Esophagus squamous epithelium (tissue), 5 donors: Measurements from ENCODE around the gene GALNT10. TPM values are rescaled to one million over a fixed set of nuclear protein-coding genes. Genes with fewer than 3 reads are reported as not detected.

Source experiments
- DNase-seq: peaks from one replicate; lab custom pipeline; 2025; lab: John Stamatoyannopoulos, UW
- H3K27ac ChIP-seq, 4 donors: fragments of 200-600 bp; sonication (generic); one replicate each; pipeline ENCODE4 v1.5.1; 2016 to 2019; ENCODE audit warnings: mild to moderate bottlenecking in 1 of 4
- H3K27me3 ChIP-seq, 4 donors: fragments of 200-600 bp; sonication (generic); 1 replicate in 3 of 4; 2 replicates in 1 of 4; pipeline versions ENCODE4 v1.5.1 to v1.6.0; 2017 to 2021; ENCODE audit warnings: antibody characterized with exemption in 1 of 4
- H3K36me3 ChIP-seq, 3 donors: fragments of 200-600 bp; sonication (generic); one replicate each; pipeline ENCODE4 v1.5.1; 2016 to 2019
- H3K4me1 ChIP-seq, 3 donors: fragments of 200-600 bp; sonication (generic); one replicate each; pipeline ENCODE4 v1.5.1; 2017 to 2019
- H3K4me3 ChIP-seq, 4 donors: fragments of 200-600 bp; sonication (generic); 1 replicate in 3 of 4; 2 replicates in 1 of 4; pipeline ENCODE4 v1.5.1; 2016 to 2019; ENCODE audit warnings: mild to moderate bottlenecking in 2 of 4, moderate library complexity in 1 of 4
- H3K9me3 ChIP-seq, 3 donors: fragments of 200-600 bp; sonication (generic); one replicate each; pipeline ENCODE4 v1.5.1; 2016 to 2019
- POLR2A ChIP-seq, 4 donors: fragments of 450-650 bp; IDR thresholded peaks; one replicate each; pipeline ENCODE4 v1.6.1; 2017; ENCODE audit warnings: antibody characterized with exemption in 4 of 4, mild to moderate bottlenecking in 4 of 4, moderate library complexity in 3 of 4
- WGBS, 2 donors: methylation state at CpG; one replicate each; pipeline ENCODE4 v1.1.5; 2018; 5-methylcytosine and 5-hydroxymethylcytosine counted together
- intact Hi-C: fragments of 100-400 bp; cut with DNase I; formaldehyde crosslinking; loops from one replicate; pipeline ENCODE4 v1.15.0; 2022
- total RNA-seq, 4 donors: library from RNA; depleted of rRNA; stranded (reverse); fragments of >200 nt; gene quantifications; one replicate each; pipeline ENCODE4 v1.1.0, GENCODE V29; 2016
- TF ChIP-seq, protein P1 (sequence below), 6 experiments: fragments of 450-650 bp in 4 of 6; fragments of 200-600 bp in 2 of 6; sonication (generic) in 2 of 6; IDR thresholded peaks; one replicate each; pipeline ENCODE4 v1.5.1; 2016 to 2019; ENCODE audit warnings: antibody characterized with exemption in 6 of 6, mild to moderate bottlenecking in 4 of 6, moderate library complexity in 4 of 6
- donor health status: DM: yes; HTN: yes; CAD: no.

Gene GALNT10
- total RNA-seq, 4 donors from 2014 or later = 3.6 to 47.2 (median 9.0) TPM

DNA sequence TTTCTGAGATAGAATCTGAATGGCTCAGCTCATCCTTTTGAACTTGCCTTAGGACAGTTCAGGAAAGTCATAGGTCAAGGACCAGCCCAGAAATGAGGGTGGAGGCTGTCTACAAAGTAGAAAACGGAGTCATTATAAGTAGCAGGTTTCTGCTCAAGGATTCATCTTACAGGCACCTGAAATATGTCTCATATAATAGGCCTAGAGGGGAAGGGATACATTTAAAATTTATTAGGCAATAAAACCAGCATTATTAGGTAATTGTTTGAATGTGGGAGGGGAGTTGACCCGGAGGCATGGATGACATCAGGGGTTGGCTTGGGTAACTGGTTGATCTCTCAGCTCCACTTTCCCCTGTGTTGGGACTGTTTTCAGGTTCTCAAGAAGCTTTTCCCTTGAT is 11.9 kb upstream of the GALNT10 start:
- Histone ChIP-seq H3K27ac (no peak overlapping the region), H3K4me3 (no peak overlapping the region), H3K9me3 (no peaks in the 10 kb centered on the region), H3K4me1 (no peaks in the 10 kb centered on the region), H3K27me3 (peaks cover 0 to 20% (median 0%) of the 10 kb centered on the region in 4 donors), H3K36me3 (no peaks in the 10 kb centered on the region)
- DNase-seq = no peak
- TF ChIP-seq, protein P1, sequence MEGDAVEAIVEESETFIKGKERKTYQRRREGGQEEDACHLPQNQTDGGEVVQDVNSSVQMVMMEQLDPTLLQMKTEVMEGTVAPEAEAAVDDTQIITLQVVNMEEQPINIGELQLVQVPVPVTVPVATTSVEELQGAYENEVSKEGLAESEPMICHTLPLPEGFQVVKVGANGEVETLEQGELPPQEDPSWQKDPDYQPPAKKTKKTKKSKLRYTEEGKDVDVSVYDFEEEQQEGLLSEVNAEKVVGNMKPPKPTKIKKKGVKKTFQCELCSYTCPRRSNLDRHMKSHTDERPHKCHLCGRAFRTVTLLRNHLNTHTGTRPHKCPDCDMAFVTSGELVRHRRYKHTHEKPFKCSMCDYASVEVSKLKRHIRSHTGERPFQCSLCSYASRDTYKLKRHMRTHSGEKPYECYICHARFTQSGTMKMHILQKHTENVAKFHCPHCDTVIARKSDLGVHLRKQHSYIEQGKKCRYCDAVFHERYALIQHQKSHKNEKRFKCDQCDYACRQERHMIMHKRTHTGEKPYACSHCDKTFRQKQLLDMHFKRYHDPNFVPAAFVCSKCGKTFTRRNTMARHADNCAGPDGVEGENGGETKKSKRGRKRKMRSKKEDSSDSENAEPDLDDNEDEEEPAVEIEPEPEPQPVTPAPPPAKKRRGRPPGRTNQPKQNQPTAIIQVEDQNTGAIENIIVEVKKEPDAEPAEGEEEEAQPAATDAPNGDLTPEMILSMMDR (IDR thresholded peaks at IDR 0.05) = no peak
- TF ChIP-seq POLR2A (IDR thresholded peaks at IDR 0.05) = no peak
- intact Hi-C loops = loop anchor here (5.0 kb wide), 1 partner anchor 101 kb away; no protein-coding TSS in a partner anchor
- WGBS, 2 donors = 55 to 63% methylated on average over 2 of the region's 2 CpGs

DNA sequence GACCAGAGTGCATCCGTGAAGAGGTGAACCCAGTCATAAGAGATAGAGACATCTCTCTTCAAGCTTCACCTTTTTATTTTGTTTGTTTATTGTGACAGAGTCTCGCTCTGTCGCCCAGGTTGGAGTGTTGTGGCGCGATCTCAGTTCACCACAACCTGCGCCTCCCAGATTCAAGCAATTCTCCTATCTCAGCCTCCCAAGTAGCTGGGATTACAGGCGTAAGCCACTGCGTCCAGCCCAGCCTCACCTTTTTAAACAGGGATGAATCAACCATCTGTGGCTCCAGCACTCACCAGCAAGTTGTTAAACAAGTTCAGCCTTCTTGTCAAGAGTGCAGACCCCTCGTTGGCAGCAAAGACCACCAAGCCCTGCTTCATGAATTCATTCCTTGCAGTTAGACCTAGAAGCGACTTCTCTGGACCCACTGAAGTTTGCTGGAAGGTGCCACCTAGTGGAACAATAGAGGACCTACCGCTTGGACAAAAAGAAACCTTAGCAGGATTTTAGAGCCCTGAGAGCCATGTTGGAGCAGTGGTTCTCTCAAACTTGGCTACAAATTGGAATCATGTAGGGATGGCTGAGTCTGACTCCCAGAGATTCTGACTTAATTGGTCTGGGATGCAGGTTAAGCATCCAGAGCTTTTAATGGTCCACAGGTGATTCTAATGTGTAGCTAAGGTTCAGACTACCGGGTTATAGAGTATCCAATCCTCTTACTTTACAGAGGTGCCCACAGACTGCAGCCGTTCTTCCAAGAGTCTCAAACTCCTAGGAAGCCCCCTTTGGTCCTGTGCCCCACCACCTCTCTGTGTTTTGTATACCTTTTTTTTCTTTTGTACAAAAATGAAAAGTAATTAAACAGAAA is 10.5 kb upstream of the GALNT10 start:
- no peaks in the 10 kb centered on the region for H3K36me3 ChIP-seq
- 66 to 69% methylated on average over 11 to 12 of the region's 13 CpGs for WGBS, 2 donors
- no peaks in the 10 kb centered on the region for H3K9me3 ChIP-seq
- TF ChIP-seq, protein P1 (IDR thresholded peaks at IDR 0.05) = peak; percentile 56 to 74 (median 64)
- TF ChIP-seq POLR2A (IDR thresholded peaks at IDR 0.05) = no peak
- intact Hi-C loops = loop anchor here (5.0 to 10.0 kb wide), 3 partner anchors 103 to 227 kb away; no protein-coding TSS in a partner anchor
- H3K4me1 ChIP-seq = no peaks in the 10 kb centered on the region
- no peak for DNase-seq
- H3K4me3 ChIP-seq = no peak overlapping the region
- no peak overlapping the region for H3K27ac ChIP-seq
- peaks cover 0 to 20% (median 0%) of the 10 kb centered on the region in 4 donors for H3K27me3 ChIP-seq

DNA sequence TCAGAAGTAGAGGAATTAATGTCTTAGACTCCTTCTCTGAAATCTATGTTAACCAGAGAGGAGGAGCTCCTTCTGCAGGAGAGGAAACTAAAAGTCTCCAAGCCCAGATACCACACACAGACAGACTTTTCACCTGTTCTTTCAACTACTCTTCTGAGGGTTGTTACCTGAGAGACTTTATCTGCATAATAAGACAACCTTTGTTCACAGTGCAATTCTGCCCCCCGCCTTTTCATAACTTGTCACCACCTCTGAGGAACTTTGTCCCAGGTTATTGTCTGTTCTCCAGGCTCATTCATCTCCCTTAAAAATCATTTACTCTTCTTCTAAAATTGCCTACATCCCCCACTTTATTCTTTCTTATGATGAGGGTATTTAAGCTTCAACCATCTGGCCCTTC is 9.4 kb upstream of the GALNT10 start:
- no peak overlapping the region for H3K27ac ChIP-seq
- H3K4me1 ChIP-seq = no peaks in the 10 kb centered on the region
- H3K9me3 ChIP-seq = no peaks in the 10 kb centered on the region
- H3K4me3 ChIP-seq = no peak overlapping the region
- intact Hi-C loops = loop anchor here (5.0 to 10.0 kb wide), 2 partner anchors 206 to 226 kb away; no protein-coding TSS in a partner anchor
- 90 to 92% methylated on average over 1 of the region's 1 CpG for WGBS, 2 donors
- no peak for DNase-seq
- TF ChIP-seq, protein P1 (IDR thresholded peaks at IDR 0.05) = no peak
- no peak for TF ChIP-seq POLR2A (IDR thresholded peaks at IDR 0.05)
- peaks cover 0 to 20% (median 0%) of the 10 kb centered on the region in 4 donors for H3K27me3 ChIP-seq
- H3K36me3 ChIP-seq = no peaks in the 10 kb centered on the region

DNA sequence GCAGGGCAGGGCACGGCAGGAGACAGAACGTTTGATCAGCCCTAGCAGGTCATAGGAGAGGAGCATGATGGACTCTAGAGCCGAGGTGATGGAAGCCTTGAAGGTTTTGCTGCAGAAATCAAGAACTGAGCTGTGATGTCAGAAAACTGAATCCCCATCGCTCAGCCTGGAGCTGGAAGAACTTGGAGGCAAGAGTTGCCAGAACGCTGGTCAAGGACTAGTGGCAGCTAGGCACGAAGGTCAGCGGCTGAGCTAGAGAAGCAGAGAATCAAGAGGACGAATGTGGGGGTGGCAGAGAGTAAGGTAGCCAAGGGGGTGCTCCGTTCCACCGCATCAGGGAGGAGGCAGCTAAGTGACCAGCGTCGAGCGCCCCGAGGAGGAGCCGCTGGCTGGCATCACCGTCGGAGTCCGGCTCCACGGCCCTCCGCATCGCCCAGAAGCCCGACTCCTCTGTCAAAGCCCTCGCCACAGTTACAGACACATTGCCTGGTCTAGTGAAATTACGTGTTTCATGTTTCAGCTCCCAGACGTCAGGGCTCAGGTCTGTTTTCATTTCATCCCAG is 1.2 kb upstream of the GALNT10 start:
- no peaks in the 10 kb centered on the region for H3K9me3 ChIP-seq
- peak overlapping the region in 3 of 4 donors; percentile 68 to 92 (median 86) for H3K27ac ChIP-seq
- no peak for DNase-seq
- peak overlapping the region; percentile 69 to 93 (median 88) for H3K4me3 ChIP-seq
- peaks cover 17 to 48% (median 26%) of the 10 kb centered on the region in 3 donors for H3K4me1 ChIP-seq
- intact Hi-C loops = loop anchor here (5.0 to 10.0 kb wide), 2 partner anchors 117 to 215 kb away; no protein-coding TSS in a partner anchor
- WGBS, 2 donors = 12 to 22% methylated on average over 17 to 25 of the region's 25 CpGs
- no peak for TF ChIP-seq POLR2A (IDR thresholded peaks at IDR 0.05)
- TF ChIP-seq, protein P1 (IDR thresholded peaks at IDR 0.05) = no peak
- H3K27me3 ChIP-seq = peaks cover 0 to 11% (median 0%) of the 10 kb centered on the region in 4 donors
- no peaks in the 10 kb centered on the region for H3K36me3 ChIP-seq
